Left ventricle myocardium inferior (tissue), 1 donor: ENCODE measurements around the gene CIDEA. TPM values are rescaled to one million over a fixed set of nuclear protein-coding genes. Genes with fewer than 3 reads are reported as not detected.
"Not testable (repeated sequence)": the region's sequence is repeated elsewhere in the genome, so short reads cannot be mapped to it uniquely, and the experiment has no call there.

Experiments
- DNase-seq: peaks from one replicate; pipeline ENCODE4 v3.0.0-alpha.2; 2020
- H3K27ac ChIP-seq: fragments of 200-600 bp; replicated peaks from 2 replicates; pipeline ENCODE4 v1.8.0; 2021
- H3K27me3 ChIP-seq: fragments of 200-600 bp; 2 replicates; pipeline ENCODE4 v1.8.0; 2021; ENCODE audit warnings: low read depth
- H3K36me3 ChIP-seq: fragments of 200-600 bp; 2 replicates; pipeline ENCODE4 v1.8.0; 2021
- H3K4me1 ChIP-seq: fragments of 200-600 bp; 2 replicates; pipeline ENCODE4 v1.8.0; 2021
- H3K4me3 ChIP-seq: fragments of 200-600 bp; 2 replicates; pipeline ENCODE4 v1.8.0; 2021; ENCODE audit warnings: mild to moderate bottlenecking, moderate library complexity
- H3K9me3 ChIP-seq: fragments of 200-600 bp; replicated peaks from 2 replicates; pipeline ENCODE4 v1.8.0; 2021
- intact Hi-C: fragments of 100-400 bp; cut with micrococcal nuclease; formaldehyde crosslinking; loops from one replicate; pipeline ENCODE4 v1.11.0; 2022
- total RNA-seq: library from RNA; stranded (reverse); fragmentation: NEBNext Ultra II Directional; extraction: Animal tissue kit (Norgen Biotek cat#: 25700); gene quantifications from one replicate; pipeline ENCODE4 v1.2.1, GENCODE V29; 2021
- TF ChIP-seq, protein P1 (sequence below): fragments of 200-600 bp; IDR thresholded peaks from 2 replicates; pipeline ENCODE4 v1.8.0; 2021; ENCODE audit warnings: antibody characterized with exemption, mild to moderate bottlenecking, borderline replicate concordance
- donor health status: DM: no; HTN: yes; CAD: no; lungs with severe emphysema.

The CIDEA gene
- total RNA-seq, 1 donor from 2014 or later: 0.33 TPM

DNA sequence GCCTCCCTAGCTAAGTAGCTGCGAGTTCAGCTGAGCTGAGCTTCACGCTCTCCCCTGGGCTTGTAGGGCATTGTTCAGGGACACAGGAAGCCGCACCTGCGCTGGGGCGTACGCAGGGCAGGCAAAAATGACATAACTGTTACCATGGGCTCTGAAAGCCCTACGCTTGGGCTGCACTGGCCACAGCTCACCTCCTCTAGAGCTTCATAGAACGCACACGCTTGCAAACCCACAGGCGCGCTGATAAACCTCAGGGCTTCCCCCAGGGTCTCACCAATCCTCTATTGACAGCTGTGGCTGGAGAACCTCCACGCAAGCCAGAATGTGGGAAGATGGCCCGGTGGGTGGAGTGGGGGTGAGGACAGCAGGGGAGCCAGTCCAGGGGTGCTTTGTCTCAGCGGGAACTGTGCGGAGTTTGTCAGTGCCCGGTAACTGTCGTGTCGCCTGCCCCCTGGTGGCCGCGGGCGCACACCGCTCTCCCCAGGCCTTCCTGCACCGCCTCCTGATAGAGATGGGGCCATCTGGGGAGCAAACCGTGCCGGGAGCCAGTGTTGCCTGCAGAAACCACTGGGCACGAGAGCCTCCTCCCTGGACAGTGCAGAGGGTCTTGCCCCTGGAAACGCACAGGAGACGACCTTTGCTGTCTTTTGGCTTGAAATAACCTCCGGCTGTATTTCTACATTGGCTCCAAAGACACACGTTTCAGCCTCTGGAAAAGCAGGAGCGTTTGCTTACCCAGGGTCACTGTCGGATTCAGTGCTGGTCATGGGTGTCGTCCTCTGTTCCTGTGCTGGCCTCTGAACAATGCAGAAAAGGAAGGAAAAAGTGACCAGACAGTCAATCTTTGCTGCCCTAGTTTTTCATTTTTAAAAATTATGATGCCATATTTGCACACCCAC lies 17.0 kb upstream of the CIDEA start:
- Histone ChIP-seq H3K27me3 (peaks cover 21% of the 10 kb centered on the region), H3K27ac (no peak overlapping the region), H3K4me3 (no peak overlapping the region), H3K9me3 (no peaks in the 10 kb centered on the region), H3K4me1 (peaks cover 8% of the 10 kb centered on the region), H3K36me3 (no peaks in the 10 kb centered on the region)
- TF ChIP-seq, protein P1, sequence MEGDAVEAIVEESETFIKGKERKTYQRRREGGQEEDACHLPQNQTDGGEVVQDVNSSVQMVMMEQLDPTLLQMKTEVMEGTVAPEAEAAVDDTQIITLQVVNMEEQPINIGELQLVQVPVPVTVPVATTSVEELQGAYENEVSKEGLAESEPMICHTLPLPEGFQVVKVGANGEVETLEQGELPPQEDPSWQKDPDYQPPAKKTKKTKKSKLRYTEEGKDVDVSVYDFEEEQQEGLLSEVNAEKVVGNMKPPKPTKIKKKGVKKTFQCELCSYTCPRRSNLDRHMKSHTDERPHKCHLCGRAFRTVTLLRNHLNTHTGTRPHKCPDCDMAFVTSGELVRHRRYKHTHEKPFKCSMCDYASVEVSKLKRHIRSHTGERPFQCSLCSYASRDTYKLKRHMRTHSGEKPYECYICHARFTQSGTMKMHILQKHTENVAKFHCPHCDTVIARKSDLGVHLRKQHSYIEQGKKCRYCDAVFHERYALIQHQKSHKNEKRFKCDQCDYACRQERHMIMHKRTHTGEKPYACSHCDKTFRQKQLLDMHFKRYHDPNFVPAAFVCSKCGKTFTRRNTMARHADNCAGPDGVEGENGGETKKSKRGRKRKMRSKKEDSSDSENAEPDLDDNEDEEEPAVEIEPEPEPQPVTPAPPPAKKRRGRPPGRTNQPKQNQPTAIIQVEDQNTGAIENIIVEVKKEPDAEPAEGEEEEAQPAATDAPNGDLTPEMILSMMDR: peak; percentile 94
- intact Hi-C loops: no loop called here
- DNase-seq: peak; percentile 70

DNA sequence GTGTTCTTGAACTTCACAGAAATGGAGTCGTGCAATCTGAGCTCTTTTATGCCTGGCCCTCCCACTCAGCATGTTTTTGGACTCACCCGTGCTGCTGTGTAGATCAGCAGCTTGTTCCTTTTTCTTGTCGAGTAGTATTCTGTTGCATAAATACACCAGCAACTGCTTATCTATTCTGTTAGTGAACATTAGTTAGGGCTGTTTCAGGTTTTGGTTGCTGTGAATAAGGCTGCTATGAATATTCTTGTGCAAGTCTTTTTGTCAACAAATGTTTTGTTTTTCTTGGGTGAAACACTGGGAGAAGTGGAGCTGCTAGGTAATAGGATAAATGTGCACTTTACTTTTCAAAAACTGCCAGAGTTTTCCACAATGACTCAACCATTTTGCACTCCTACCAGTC lies 15.3 kb upstream of the CIDEA start:
- no peak for DNase-seq
- H3K36me3 ChIP-seq: no peaks in the 10 kb centered on the region
- no peaks in the 10 kb centered on the region for H3K9me3 ChIP-seq
- intact Hi-C loops: no loop called here
- H3K4me1 ChIP-seq: peaks cover 8% of the 10 kb centered on the region
- TF ChIP-seq, protein P1: no peak
- peaks cover 31% of the 10 kb centered on the region for H3K27me3 ChIP-seq
- no peak overlapping the region for H3K4me3 ChIP-seq
- no peak overlapping the region for H3K27ac ChIP-seq

DNA sequence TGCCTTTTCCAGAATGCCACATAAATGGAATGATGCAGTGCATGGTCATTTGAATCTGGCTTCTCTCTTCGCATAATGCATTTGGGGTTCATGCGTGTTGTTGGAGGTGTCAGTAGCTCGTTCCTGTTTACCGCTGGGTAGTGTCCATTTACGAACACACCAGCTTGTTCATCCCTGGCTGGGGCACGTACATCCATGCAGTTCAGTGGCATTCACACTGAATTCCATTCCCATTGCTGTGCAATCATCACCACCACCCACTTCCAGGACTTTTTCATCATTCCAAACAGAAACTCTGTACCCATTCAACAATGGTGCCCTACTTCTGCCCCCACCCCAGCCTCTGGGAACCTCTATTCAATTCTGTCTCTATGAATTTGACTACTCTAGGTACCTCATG lies 14.7 kb upstream of the CIDEA start:
- intact Hi-C loops: no loop called here
- Histone ChIP-seq H3K36me3 (no peaks in the 10 kb centered on the region), H3K27me3 (peaks cover 31% of the 10 kb centered on the region), H3K27ac (no peak overlapping the region), H3K4me1 (peaks cover 8% of the 10 kb centered on the region), H3K9me3 (no peaks in the 10 kb centered on the region), H3K4me3 (no peak overlapping the region)
- TF ChIP-seq, protein P1: no peak
- no peak for DNase-seq

DNA sequence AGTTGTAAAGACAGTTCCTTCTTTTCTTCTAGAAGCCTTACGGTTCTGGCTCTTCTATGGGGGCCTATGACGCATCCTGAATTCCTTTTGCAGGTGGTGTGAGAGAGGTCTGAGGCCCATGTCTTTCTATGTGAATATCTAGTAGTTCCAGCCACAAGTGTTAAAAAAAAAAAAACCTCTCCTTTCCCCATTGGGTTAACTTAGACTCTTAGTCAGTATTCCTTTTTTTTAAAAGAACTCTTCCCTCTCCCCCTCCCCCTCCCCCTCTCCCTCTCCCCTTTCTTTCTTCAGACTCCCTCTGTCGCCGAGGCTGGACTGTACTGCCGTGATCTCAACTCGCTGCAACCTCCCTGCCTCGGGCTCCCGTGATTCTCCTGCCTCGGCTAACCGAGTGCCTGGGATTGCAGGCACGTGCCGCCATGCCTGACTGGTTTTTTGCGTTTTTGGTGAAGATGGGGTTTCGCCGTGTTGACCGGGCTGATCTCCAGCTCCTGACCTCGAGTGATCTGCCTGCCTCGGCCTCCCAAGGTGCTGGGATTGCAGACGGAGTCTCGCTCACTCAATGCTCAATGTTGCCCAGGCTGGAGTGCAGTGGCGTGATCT lies 11.4 kb upstream of the CIDEA start:
- no peaks in the 10 kb centered on the region for H3K9me3 ChIP-seq
- no peak overlapping the region for H3K4me3 ChIP-seq
- DNase-seq: no peak
- H3K36me3 ChIP-seq: no peaks in the 10 kb centered on the region
- intact Hi-C loops: no loop called here
- no peak overlapping the region for H3K27ac ChIP-seq
- H3K4me1 ChIP-seq: no peaks in the 10 kb centered on the region
- TF ChIP-seq, protein P1: no peak
- peaks cover 44% of the 10 kb centered on the region for H3K27me3 ChIP-seq

DNA sequence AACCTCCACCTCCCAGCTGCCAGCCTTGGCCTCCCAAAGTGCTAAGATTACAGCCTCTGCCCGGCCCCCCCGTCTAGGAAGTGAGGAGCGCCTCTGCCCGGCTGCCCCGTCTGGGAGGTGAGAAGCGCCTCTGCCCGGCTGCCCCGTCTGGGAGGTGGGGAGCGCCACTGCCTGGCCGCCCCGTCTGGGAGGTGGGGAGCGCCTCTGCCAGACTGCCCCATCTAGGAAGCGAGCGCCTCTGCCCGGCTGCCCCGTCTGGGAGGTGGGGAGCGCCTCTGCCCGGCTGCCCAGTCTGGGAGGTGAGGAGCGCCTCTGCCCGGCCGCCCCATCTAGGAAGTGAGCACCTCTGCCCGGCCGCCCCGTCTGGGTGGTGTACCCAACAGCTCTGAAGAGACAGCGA lies 10.9 kb upstream of the CIDEA start:
- H3K9me3 ChIP-seq, DNase-seq, H3K4me1 ChIP-seq, H3K36me3 ChIP-seq, intact Hi-C loops, H3K4me3 ChIP-seq, H3K27ac ChIP-seq: not testable (repeated sequence)
- H3K27me3 ChIP-seq: peaks cover 44% of the 10 kb centered on the region

DNA sequence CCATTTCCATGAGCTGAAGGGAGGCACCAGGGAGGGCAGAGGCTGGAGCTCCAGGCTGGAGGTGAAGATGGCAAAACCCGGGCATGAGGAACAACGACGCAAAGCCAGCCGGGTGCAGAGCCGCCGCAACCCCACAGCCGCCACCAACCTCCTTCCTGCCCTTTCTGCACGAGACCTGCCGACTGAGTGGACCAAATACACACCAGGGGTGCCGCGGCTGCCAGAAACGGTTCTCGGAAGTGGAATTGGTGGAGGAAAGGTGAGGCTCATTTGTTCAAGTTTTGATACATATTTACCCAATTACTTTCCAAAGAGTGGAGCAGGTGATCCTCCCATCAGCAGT lies 8.4 kb upstream of the CIDEA start:
- intact Hi-C loops: no loop called here
- TF ChIP-seq, protein P1: no peak
- H3K9me3 ChIP-seq: no peaks in the 10 kb centered on the region
- no peak overlapping the region for H3K27ac ChIP-seq
- H3K4me1 ChIP-seq: no peaks in the 10 kb centered on the region
- no peak overlapping the region for H3K4me3 ChIP-seq
- DNase-seq: no peak
- H3K27me3 ChIP-seq: peaks cover 57% of the 10 kb centered on the region
- H3K36me3 ChIP-seq: no peaks in the 10 kb centered on the region
